Endothelial cell of umbilical vein (primary cell): ENCODE measurements around the gene PDLIM3. TPM values are rescaled to one million over a fixed set of nuclear protein-coding genes. Genes with fewer than 3 reads are reported as not detected.

Experiments used
- BruUV-seq: library from RNA; stranded (reverse); fragments of 400-500 nt; replicated peaks from 2 replicates; lab custom pipeline; 2021; lab: Mats Ljungman, UMichigan
- CTCF ChIA-PET: fragments of 300-600, 350-600 bp; sonication (Branson Sonifier 250); formaldehyde crosslinking; loops from one replicate; lab custom pipeline; 2021; ENCODE audit warnings: antibody characterized with exemption, inconsistent platforms; lab: Charles Lee
- POLR2A ChIA-PET: fragments of 300-600, 350-600 bp; sonication (Branson Sonifier 250); formaldehyde crosslinking; loops from one replicate; lab custom pipeline; 2021; ENCODE audit warnings: antibody characterized with exemption, inconsistent platforms; lab: Charles Lee
- DNase-seq: peaks from one replicate; pipeline ENCODE4 v3.0.0-alpha.2; 2011; ENCODE audit warnings: low read depth, low spot score
- FAIRE-seq: peaks from 2 replicates; lab custom pipeline; 2011; peaks lifted over from hg19 to GRCh38; lab: Jason Lieb, UNC
- H2AFZ ChIP-seq: 2 replicates; pipeline ENCODE4 v1.6.0; 2012; ENCODE audit warnings: low read depth, low read length, control low read depth, inconsistent platforms
- H3K27ac ChIP-seq: 2 replicates; pipeline ENCODE4 v1.5.1; 2011; ENCODE audit warnings: low read depth, mild to moderate bottlenecking, control low read depth, low read length, moderate library complexity; ENCODE audit not compliant: insufficient read depth
- H3K27me3 ChIP-seq, 2 experiments: 2 replicates each; pipeline versions ENCODE4 v1.6.0 to v1.6.1; 2011; ENCODE audit warnings: low read length in 2 of 2, mixed read lengths in 1 of 2; ENCODE audit not compliant: control insufficient read depth in 2 of 2, insufficient read depth in 2 of 2
- H3K36me3 ChIP-seq, 2 experiments: 2 replicates in 1 of 2; 3 replicates in 1 of 2; pipeline ENCODE4 v1.5.1; 2011; ENCODE audit warnings: low read length in 2 of 2, mild to moderate bottlenecking in 1 of 2, moderate library complexity in 1 of 2; ENCODE audit not compliant: control insufficient read depth in 2 of 2, insufficient read depth in 2 of 2; ENCODE audit errors: extremely low read depth in 1 of 2
- H3K4me1 ChIP-seq: 3 replicates; pipeline ENCODE4 v1.5.1; 2011; ENCODE audit warnings: mild to moderate bottlenecking, low read length; ENCODE audit not compliant: control insufficient read depth, insufficient read depth; ENCODE audit errors: extremely low read depth
- H3K4me2 ChIP-seq: 2 replicates; pipeline ENCODE4 v1.6.1; 2011; ENCODE audit warnings: low read length, control low read depth, mixed read lengths; ENCODE audit not compliant: insufficient read depth
- H3K4me3 ChIP-seq, 3 experiments: fragments of 200-600 bp in 1 of 3; sonication (generic), shearing (Covaris generic) in 1 of 3; replicated peaks in 1 of 3; 2 replicates each; pipeline ENCODE4 v1.5.1; 2011 to 2016; ENCODE audit warnings: control low read depth in 3 of 3, low read length in 3 of 3, mild to moderate bottlenecking in 2 of 3, inconsistent platforms in 1 of 3, low read depth in 1 of 3, moderate library complexity in 1 of 3; ENCODE audit not compliant: insufficient read depth in 1 of 3
- H3K79me2 ChIP-seq: 2 replicates; pipeline ENCODE4 v1.6.0; 2012; ENCODE audit warnings: low read length, inconsistent platforms; ENCODE audit not compliant: control insufficient read depth, insufficient read depth
- H3K9ac ChIP-seq: replicated peaks from 2 replicates; pipeline ENCODE3; 2011; ENCODE audit warnings: low read length, control low read depth; ENCODE audit not compliant: insufficient read depth; ENCODE audit errors: extremely low read depth
- H3K9me1 ChIP-seq: replicated peaks from 3 replicates; pipeline ENCODE4 v1.6.0; 2011; ENCODE audit warnings: mild to moderate bottlenecking, low read length; ENCODE audit not compliant: control insufficient read depth, insufficient read depth; ENCODE audit errors: extremely low read depth
- H3K9me3 ChIP-seq: replicated peaks from 2 replicates; pipeline ENCODE4 v1.5.1; 2012; ENCODE audit warnings: low read length, inconsistent platforms; ENCODE audit not compliant: control insufficient read depth, insufficient read depth
- H4K20me1 ChIP-seq: replicated peaks from 2 replicates; pipeline ENCODE3; 2011; ENCODE audit warnings: mild to moderate bottlenecking, low read length; ENCODE audit not compliant: control insufficient read depth, insufficient read depth; ENCODE audit errors: extremely low read depth
- EZH2 ChIP-seq: IDR thresholded peaks from 2 replicates; pipeline ENCODE4 v1.6.1; 2012; ENCODE audit warnings: borderline replicate concordance, low read depth, mild to moderate bottlenecking, moderate library complexity, low read length, inconsistent platforms; ENCODE audit not compliant: severe bottlenecking
- FOS ChIP-seq: IDR thresholded peaks from 2 replicates; pipeline ENCODE4 v1.6.1; 2011; ENCODE audit warnings: mild to moderate bottlenecking, low read length, moderate library complexity, borderline replicate concordance; ENCODE audit not compliant: insufficient read depth
- GATA2 ChIP-seq: IDR thresholded peaks from 2 replicates; pipeline ENCODE4 v1.7.0; 2011; ENCODE audit warnings: low read depth, mild to moderate bottlenecking, moderate library complexity, mixed read lengths, low read length; ENCODE audit not compliant: insufficient read length, insufficient read depth
- JUN ChIP-seq: IDR thresholded peaks from 2 replicates; pipeline ENCODE4 v1.6.1; 2011; ENCODE audit warnings: borderline replicate concordance, low read depth; ENCODE audit not compliant: insufficient read length, insufficient read depth
- MAX ChIP-seq: IDR thresholded peaks from 2 replicates; pipeline ENCODE4 v1.6.1; 2011; ENCODE audit not compliant: insufficient read depth, insufficient read length
- MYC ChIP-seq: IDR thresholded peaks from one replicate; pipeline ENCODE4 v1.6.1; 2011; ENCODE audit warnings: mild to moderate bottlenecking, low read depth, low read length
- POLR2A ChIP-seq: IDR thresholded peaks from 2 replicates; pipeline ENCODE4 v1.6.1; 2012; ENCODE audit warnings: low read depth, mild to moderate bottlenecking, control low read depth, low read length
- POLR2AphosphoS5 ChIP-seq: IDR thresholded peaks from 2 replicates; pipeline ENCODE4 v1.6.1; 2012; ENCODE audit warnings: low read depth, mild to moderate bottlenecking, control low read depth, low read length, moderate library complexity; ENCODE audit not compliant: insufficient read depth
- dilution Hi-C: fragments of 300-500 bp; cut with MboI; formaldehyde crosslinking; loops from one replicate; pipeline ENCODE4 v1.15.0; 2019; ENCODE audit warnings: low sequenced_read_pairs; ENCODE audit not compliant: extremely low pct_ligation_motif_present
- intact Hi-C: fragments of 100-400 bp; cut with micrococcal nuclease; formaldehyde crosslinking; loops from one replicate; pipeline ENCODE4 v1.10.0; 2022
- polyA plus RNA-seq, 4 experiments: library from polyadenylated mRNA; depleted of rRNA in 3 of 4; stranded (reverse) in 3 of 4; unstranded in 1 of 4; fragments of >200 nt; gene quantifications; 2 replicates each; pipeline versions ENCODE4 v1.2.1 to v1.2.3, GENCODE V29; 2011 to 2012; ENCODE audit warnings: missing spikeins in 1 of 4
- total RNA-seq: library from RNA; stranded (reverse); gene quantifications from 2 replicates; pipeline ENCODE4 v1.2.3, GENCODE V29; 2021
- TF ChIP-seq, protein P1 (sequence below), 2 donors: IDR thresholded peaks; 1 replicate in 1 of 2; 2 replicates in 1 of 2; pipeline ENCODE4 v1.5.1; 2011; ENCODE audit warnings: low read length in 2 of 2, mild to moderate bottlenecking in 2 of 2, moderate library complexity in 2 of 2, control low read depth in 1 of 2, inconsistent platforms in 1 of 2, low read depth in 1 of 2; ENCODE audit not compliant: insufficient read depth in 1 of 2; ENCODE audit errors: extremely low read depth in 1 of 2

PDLIM3 gene
- total and polyA plus RNA-seq, 2 donors (not counting 3 experiments of a cell fraction or from before 2014, with no cell fraction given) = 9.7 to 17.6 TPM

DNA sequence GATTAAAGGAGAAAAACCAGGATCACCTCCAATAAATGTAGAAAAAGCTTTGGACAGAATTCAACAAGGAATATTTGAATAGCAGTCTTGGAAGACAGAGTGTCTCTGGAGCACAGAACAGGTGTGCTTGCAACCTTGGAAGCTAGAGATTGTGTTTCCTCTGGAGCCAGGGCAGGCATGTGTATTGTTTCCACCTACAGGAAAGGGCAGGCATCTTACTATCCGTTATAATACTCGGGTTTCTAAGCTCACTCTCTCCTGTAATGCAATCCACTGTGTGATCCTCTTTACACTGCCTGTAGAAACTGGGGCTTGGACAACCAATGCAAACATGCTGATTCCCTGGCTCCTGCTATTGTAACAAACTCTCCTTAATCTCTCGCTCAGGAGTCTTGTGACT is 78.2 kb downstream of the PDLIM3 start:
- Histone ChIP-seq H3K9me1 (no peaks in the 10 kb centered on the region), H3K4me1 (no peaks in the 10 kb centered on the region), H4K20me1 (no peaks in the 10 kb centered on the region), H3K9me3 (no peaks in the 10 kb centered on the region), H3K27ac (no peak overlapping the region), H3K4me3 (no peak overlapping the region), H3K4me2 (no peak overlapping the region), H3K9ac (no peak overlapping the region), H3K27me3 (no peaks in the 10 kb centered on the region), H3K36me3 (no peaks in the 10 kb centered on the region), H3K79me2 (no peaks in the 10 kb centered on the region), H2AFZ (peak overlapping the region; percentile 15)
- dilution Hi-C loops (no loop called here), intact Hi-C loops (no loop called here)
- no peak for DNase-seq
- BruUV-seq = no TSS peak
- TF ChIP-seq MYC (no peak), MAX (no peak)
- ChIA-PET CTCF (interaction anchor here (1.4 to 1.5 kb wide), 2 partner anchors 38 to 141 kb away, joined by 3 read pairs; no protein-coding TSS in a partner anchor), POLR2A (no interaction called here)
- FAIRE-seq = no peak

DNA sequence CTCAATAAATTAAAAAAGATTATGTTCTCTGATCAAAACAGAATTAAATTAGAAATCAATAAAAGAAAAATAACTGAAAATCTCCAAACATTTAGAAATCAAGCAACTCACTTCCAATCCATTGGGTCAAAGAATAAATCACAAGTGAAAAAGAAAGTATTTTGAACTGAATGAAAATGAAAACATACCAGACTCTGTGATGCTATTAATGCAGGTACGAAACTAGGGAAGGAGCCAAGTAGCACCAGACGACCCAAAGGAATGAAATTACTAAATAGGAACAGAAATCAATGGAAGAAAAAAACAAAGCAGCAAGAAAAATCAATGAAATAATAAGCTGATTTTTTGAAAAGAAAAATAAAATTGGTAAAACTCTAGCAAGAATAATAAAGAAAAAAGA is 79.2 kb downstream of the PDLIM3 start:
- H3K36me3 ChIP-seq = no peaks in the 10 kb centered on the region
- ChIA-PET POLR2A (no interaction called here), CTCF (interaction anchor here (0.9 to 1.5 kb wide), 3 partner anchors 39 to 142 kb away, joined by 3 read pairs; no protein-coding TSS in a partner anchor)
- no peaks in the 10 kb centered on the region for H3K9me3 ChIP-seq
- no peaks in the 10 kb centered on the region for H3K27me3 ChIP-seq
- intact Hi-C loops (no loop called here), dilution Hi-C loops (no loop called here)
- TF ChIP-seq MAX (no peak), JUN (no peak), POLR2A (no peak), EZH2 (no peak), POLR2AphosphoS5 (no peak), MYC (no peak), GATA2 (no peak), FOS (no peak)
- TF ChIP-seq, protein P1, sequence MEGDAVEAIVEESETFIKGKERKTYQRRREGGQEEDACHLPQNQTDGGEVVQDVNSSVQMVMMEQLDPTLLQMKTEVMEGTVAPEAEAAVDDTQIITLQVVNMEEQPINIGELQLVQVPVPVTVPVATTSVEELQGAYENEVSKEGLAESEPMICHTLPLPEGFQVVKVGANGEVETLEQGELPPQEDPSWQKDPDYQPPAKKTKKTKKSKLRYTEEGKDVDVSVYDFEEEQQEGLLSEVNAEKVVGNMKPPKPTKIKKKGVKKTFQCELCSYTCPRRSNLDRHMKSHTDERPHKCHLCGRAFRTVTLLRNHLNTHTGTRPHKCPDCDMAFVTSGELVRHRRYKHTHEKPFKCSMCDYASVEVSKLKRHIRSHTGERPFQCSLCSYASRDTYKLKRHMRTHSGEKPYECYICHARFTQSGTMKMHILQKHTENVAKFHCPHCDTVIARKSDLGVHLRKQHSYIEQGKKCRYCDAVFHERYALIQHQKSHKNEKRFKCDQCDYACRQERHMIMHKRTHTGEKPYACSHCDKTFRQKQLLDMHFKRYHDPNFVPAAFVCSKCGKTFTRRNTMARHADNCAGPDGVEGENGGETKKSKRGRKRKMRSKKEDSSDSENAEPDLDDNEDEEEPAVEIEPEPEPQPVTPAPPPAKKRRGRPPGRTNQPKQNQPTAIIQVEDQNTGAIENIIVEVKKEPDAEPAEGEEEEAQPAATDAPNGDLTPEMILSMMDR (IDR thresholded peaks at IDR 0.05; ENCODE audit: extremely low read depth in 1 of 2, insufficient read depth in 1 of 2, low read depth in 1 of 2, low read length in 2 of 2) = no peak
- no peak overlapping the region for H2AFZ ChIP-seq
- no peak overlapping the region for H3K4me2 ChIP-seq
- DNase-seq (no peak), FAIRE-seq (no peak)
- no peaks in the 10 kb centered on the region for H3K79me2 ChIP-seq
- H3K9ac ChIP-seq = no peak overlapping the region
- H3K4me3 ChIP-seq = no peak overlapping the region
- no peaks in the 10 kb centered on the region for H3K4me1 ChIP-seq
- no TSS peak for BruUV-seq
- no peaks in the 10 kb centered on the region for H3K9me1 ChIP-seq
- H3K27ac ChIP-seq = no peak overlapping the region
- H4K20me1 ChIP-seq = no peaks in the 10 kb centered on the region
